Natural killer cell treated with Interleukin-12 subunit alpha and Interleukin-12 subunit beta and Interleukin-15 and Interleukin-18, amount 100 ng/mL, for 72 hours (primary cell): Measurements from ENCODE around the gene ZNF575. TPM values are rescaled to one million over a fixed set of nuclear protein-coding genes. Genes with fewer than 3 reads are reported as not detected.
"Not testable (repeated sequence)": the region's sequence is repeated elsewhere in the genome, so short reads cannot be mapped to it uniquely, and the experiment has no call there.

Experiments
- ATAC-seq, 2 donors: fragments of 150-1000 bp; cut with Tn5 transposase in 1 of 2; sonication (Bioruptor Pico), chemical (Tn5 transposase) in 1 of 2; 2 replicates each; pipeline ENCODE4 v1.10.0; 2021
- DNase-seq: peaks from one replicate; pipeline ENCODE4 v3.0.0; 2022; ENCODE audit warnings: low spot score
- H3K27ac Mint-ChIP-seq, 2 donors: 1 replicate in 1 of 2; 2 replicates in 1 of 2; pipeline ENCODE4 v1.8.0; 2022; ENCODE audit warnings: mixed read lengths in 2 of 2, mild to moderate bottlenecking in 1 of 2, moderate library complexity in 1 of 2
- H3K27me3 Mint-ChIP-seq, 2 donors: 1 replicate in 1 of 2; 2 replicates in 1 of 2; pipeline ENCODE4 v1.8.0; 2022; ENCODE audit warnings: mixed read lengths in 2 of 2
- H3K36me3 Mint-ChIP-seq: one replicate; pipeline ENCODE4 v1.8.0; 2022; ENCODE audit warnings: mixed read lengths
- H3K4me1 Mint-ChIP-seq, 2 donors: 1 replicate in 1 of 2; 2 replicates in 1 of 2; pipeline ENCODE4 v1.8.0; 2022; ENCODE audit warnings: low read depth in 2 of 2, mixed read lengths in 2 of 2, mild to moderate bottlenecking in 1 of 2
- H3K4me3 Mint-ChIP-seq: one replicate; pipeline ENCODE4 v1.8.0; 2022; ENCODE audit warnings: mixed read lengths
- H3K9me3 Mint-ChIP-seq: 2 replicates; pipeline ENCODE4 v1.8.0; 2022; ENCODE audit warnings: mixed read lengths
- total RNA-seq, 2 donors: library from RNA; stranded (reverse); gene quantifications; one replicate each; pipeline ENCODE4 v1.2.3, GENCODE V29; 2022

The ZNF575 gene
- total RNA-seq, 2 donors from 2014 or later = 1.4 to 1.9 TPM

DNA sequence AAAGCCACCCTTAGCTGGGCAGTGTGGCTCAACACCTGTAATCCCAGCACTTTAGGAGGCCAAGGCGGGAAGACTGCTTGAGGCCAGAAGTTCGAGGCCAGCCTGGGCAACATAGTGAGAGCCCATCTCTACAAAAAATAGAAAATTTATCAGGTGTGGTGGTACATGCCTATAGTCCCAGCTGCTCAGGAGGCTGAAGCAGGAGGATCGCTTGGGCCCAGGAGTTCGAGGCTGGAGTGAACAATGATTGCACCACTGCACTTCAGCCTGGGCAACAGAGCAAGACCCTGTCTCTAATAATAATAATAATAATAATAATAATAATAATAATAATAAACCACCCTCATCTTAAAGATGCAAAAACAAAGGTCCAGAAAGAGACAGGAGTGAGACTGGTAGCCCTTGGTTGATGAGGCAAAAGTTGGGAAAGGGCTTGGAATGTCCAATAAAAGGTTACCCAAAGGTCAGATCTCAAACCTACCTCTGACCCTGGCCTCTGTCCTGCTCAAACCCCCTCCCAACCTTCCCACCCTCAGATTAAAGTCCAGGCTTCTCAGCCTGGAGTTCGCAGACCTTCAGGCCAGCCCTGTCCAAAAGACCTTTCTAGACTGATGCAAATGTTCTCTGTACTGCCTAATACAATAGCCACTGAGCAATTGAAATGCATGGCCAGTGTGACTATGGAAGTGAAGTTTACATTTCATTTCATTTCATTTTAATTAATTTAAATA lies 9.1 kb downstream of the ZNF575 start:
- H3K27me3 Mint-ChIP-seq = no peaks in the 10 kb centered on the region
- H3K9me3 Mint-ChIP-seq = no peaks in the 10 kb centered on the region
- peaks cover 12% of the 10 kb centered on the region for H3K36me3 Mint-ChIP-seq
- peaks cover 0 to 6% of the 10 kb centered on the region in 2 donors for H3K4me1 Mint-ChIP-seq
- H3K4me3 Mint-ChIP-seq = no peak overlapping the region
- DNase-seq = no peak
- no peak for ATAC-seq
- H3K27ac Mint-ChIP-seq = no peak overlapping the region

DNA sequence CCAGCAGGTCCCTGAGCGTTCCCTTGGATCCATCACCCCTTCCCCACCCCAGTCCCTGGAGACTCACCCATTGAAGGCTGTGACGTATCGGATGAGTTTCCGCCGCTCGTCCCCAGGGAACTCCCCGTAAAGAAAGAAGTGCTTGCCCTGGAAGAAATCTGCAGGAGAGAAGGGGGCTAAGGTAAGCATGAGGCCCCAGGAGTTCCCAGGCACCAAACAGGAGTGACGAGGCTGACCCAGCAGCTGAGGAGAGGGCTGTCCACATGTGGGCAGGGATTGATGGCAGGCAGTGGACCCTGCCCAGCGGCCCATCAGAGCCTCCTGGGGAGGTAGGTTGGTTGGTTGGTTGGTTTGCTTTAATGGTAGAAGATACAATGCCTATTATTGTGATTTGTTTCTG lies 11.1 kb downstream of the ZNF575 start:
- no peaks in the 10 kb centered on the region for H3K9me3 Mint-ChIP-seq
- no peak overlapping the region for H3K4me3 Mint-ChIP-seq
- DNase-seq = no peak
- H3K27me3 Mint-ChIP-seq = no peaks in the 10 kb centered on the region
- H3K4me1 Mint-ChIP-seq = peaks cover 0 to 6% of the 10 kb centered on the region in 2 donors
- no peak for ATAC-seq
- peaks cover 4% of the 10 kb centered on the region for H3K36me3 Mint-ChIP-seq
- no peak overlapping the region for H3K27ac Mint-ChIP-seq

DNA sequence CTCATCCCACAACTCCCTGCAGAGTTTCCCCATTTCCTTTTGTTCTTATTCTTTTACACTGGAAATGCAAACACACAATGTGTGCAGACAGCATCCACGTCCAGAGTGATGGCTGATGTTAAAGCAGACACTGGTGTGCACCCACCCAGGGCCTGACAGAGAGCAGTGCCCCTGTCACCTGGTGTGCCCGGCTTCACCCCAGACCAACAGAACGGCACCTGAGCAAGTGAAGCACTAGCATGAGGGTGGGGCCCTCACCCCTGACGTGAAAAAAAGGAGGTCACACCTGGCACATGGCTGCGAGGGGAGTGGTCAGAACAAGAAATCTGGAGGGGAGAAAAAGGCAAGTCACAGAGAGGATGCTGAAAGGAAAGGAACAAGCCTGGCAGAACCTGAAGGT lies 12.3 kb downstream of the ZNF575 start:
- no peak overlapping the region for H3K4me3 Mint-ChIP-seq
- peak overlapping the region in 1 of 2 donors; percentile 83 for H3K27ac Mint-ChIP-seq
- no peaks in the 10 kb centered on the region for H3K36me3 Mint-ChIP-seq
- peaks cover 0 to 4% of the 10 kb centered on the region in 2 donors for H3K4me1 Mint-ChIP-seq
- H3K9me3 Mint-ChIP-seq = no peaks in the 10 kb centered on the region
- no peak for DNase-seq
- no peaks in the 10 kb centered on the region for H3K27me3 Mint-ChIP-seq
- ATAC-seq = no peak

DNA sequence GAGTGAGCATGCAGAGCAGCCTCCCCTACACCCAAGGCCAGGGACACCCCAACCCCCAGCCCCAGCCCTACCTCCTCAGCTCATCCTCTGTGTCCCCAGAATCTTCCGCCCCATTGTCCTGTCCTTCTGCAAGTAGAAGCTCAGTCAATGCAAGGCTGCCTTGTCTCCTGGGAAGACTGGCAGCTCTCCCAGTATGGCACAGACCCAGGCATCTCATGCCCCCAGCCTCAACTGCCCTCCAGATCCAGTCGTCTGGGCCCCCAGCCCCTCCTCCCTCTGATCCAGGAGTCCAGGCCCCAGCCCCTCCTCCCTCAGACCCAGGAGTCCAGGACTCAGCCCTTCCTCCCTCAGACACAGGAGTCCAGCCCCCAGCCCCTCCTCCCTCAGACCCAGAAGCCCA lies 13.0 kb downstream of the ZNF575 start:
- H3K27ac Mint-ChIP-seq = no peak overlapping the region
- no peaks in the 10 kb centered on the region for H3K27me3 Mint-ChIP-seq
- H3K4me3 Mint-ChIP-seq = no peak overlapping the region
- peak; percentile 39 for DNase-seq
- no peaks in the 10 kb centered on the region for H3K9me3 Mint-ChIP-seq
- no peaks in the 10 kb centered on the region for H3K36me3 Mint-ChIP-seq
- peaks cover 0 to 4% of the 10 kb centered on the region in 2 donors for H3K4me1 Mint-ChIP-seq
- no peak for ATAC-seq

DNA sequence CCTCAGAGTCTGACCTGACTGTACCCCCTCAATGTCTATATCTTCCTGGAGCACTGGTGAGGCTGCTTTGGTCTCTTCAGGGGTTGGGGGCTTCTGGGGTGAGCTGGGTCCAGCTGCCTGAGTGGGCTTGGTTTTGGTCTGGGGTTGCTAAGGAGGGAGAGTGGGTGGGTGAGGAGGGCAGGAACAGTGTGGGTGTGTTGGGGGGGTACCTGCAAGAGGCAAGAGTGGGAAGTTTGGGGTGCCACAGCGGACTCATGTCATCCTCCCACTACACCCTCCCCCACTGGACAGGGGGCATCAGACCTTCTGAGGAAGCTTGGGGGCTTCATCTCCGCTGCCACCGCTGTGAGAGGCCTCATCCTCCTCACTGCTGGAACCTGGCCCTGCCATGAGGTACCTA lies 13.6 kb downstream of the ZNF575 start:
- Mint-ChIP-seq H3K27me3 (no peaks in the 10 kb centered on the region), H3K4me1 (peaks cover 0 to 4% of the 10 kb centered on the region in 2 donors), H3K9me3 (no peaks in the 10 kb centered on the region), H3K4me3 (no peak overlapping the region), H3K36me3 (peaks cover 3% of the 10 kb centered on the region), H3K27ac (no peak overlapping the region)
- DNase-seq (peak; percentile 50), ATAC-seq (no peak)

DNA sequence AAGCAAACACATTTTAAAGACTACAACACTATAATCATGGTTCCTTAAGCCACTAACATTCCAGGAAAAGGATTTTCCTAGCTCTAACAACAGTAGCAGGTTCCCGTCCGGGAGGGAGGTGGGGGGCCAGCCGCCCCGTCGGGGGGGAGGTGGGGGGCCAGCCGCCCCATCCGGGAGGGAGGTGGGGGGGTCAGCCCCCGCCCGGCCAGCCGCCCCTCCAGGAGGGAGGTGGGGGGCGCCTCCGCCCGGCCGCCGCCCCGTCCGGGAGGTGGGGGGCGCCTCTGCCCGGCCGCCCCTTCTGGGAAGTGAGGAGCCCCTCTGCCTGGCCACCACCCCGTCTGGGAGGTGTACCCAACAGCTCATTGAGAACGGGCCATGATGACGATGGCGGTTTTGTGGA lies 14.9 kb downstream of the ZNF575 start:
- H3K4me3 Mint-ChIP-seq, H3K4me1 Mint-ChIP-seq, H3K27ac Mint-ChIP-seq, H3K27me3 Mint-ChIP-seq, ATAC-seq, H3K36me3 Mint-ChIP-seq, H3K9me3 Mint-ChIP-seq: not testable (repeated sequence)
- peak; percentile 12 for DNase-seq

DNA sequence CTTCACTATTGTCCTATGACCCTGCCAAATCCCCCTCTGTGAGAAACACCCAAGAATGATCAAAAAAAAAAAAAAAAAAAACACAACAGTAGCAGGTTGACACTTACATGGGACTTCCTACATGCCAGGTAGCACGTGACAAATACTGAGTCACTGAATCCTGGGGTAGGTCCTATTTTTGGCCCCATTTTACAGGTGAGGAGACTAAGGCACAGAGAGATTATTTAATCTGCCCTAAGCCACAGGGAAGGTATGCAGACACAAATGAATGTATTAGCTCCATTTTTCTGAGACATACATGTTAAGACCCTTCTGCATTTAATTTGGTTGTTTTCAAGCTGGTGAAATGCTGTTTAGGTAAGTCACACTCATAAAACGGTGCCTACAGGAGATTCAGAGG lies 15.7 kb downstream of the ZNF575 start:
- Mint-ChIP-seq H3K9me3 (no peaks in the 10 kb centered on the region), H3K27ac (no peak overlapping the region), H3K27me3 (no peaks in the 10 kb centered on the region), H3K4me3 (no peak overlapping the region), H3K4me1 (peaks cover 0 to 4% of the 10 kb centered on the region in 2 donors), H3K36me3 (peaks cover 6% of the 10 kb centered on the region)
- DNase-seq = no peak
- ATAC-seq = no peak

DNA sequence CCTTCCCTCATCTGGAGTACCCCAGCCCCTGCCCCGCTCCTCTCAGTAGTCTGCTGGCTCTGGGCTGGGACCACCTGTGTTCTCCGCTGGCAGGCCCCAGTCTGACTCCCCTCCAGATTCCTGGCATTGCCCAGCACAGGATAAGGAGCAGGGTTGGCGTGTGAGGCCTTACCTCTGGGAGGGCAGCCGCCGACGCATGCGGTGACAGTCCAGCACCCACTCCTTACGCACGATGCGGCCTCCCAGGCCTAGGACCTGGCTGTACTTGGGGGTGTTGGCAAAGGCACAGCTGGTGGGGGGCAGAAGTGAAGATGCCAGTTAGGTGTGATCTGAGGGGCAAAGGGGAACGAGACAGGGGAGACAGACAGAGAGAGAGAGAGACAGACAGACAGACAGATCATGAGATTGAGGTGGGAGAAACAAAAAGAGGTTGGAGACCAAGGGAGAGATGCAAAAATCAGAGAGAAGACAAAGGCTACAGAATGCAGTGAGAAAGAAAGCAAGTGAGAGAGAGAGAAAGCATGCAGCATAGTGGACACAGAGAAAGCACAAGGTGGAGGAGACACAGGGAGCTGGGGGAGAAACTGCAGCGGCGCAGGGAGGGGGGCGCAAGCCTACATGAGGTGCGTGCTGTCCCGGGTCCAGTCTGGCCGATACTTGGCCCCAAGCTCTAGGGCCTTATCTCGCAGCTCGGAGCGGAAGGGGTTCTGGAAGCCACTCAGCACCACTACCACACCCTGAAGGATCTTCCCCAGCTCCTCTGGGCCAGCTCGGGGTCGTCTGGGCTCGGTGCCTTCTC lies 18.6 kb downstream of the ZNF575 start:
- Mint-ChIP-seq H3K36me3 (peaks cover 6% of the 10 kb centered on the region), H3K27ac (peak overlapping the region in 1 of 2 donors; percentile 1), H3K27me3 (no peaks in the 10 kb centered on the region), H3K9me3 (no peaks in the 10 kb centered on the region), H3K4me1 (peaks cover 8 to 9% of the 10 kb centered on the region in 2 donors), H3K4me3 (no peak overlapping the region)
- DNase-seq = peak; percentile 8
- no peak for ATAC-seq

DNA sequence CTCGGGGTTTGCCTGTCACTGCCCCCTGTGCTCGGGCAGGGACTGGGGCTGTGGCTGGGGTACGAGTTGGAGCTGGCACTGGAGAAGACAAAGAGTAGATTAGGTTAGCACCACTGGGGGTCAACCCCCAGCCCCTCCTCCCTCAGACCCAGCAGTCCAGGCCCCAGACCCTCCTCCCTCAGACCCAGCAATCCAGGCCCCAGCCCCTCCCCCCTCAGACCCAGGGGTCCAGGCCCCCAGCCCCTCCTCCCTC lies 19.1 kb downstream of the ZNF575 start:
- Mint-ChIP-seq H3K27me3 (no peaks in the 10 kb centered on the region), H3K9me3 (no peaks in the 10 kb centered on the region), H3K4me3 (no peak overlapping the region), H3K27ac (peak overlapping the region in 1 of 2 donors; percentile 1), H3K36me3 (peaks cover 6% of the 10 kb centered on the region), H3K4me1 (peaks cover 8 to 9% of the 10 kb centered on the region in 2 donors)
- no peak for ATAC-seq
- DNase-seq = peak; percentile 0

DNA sequence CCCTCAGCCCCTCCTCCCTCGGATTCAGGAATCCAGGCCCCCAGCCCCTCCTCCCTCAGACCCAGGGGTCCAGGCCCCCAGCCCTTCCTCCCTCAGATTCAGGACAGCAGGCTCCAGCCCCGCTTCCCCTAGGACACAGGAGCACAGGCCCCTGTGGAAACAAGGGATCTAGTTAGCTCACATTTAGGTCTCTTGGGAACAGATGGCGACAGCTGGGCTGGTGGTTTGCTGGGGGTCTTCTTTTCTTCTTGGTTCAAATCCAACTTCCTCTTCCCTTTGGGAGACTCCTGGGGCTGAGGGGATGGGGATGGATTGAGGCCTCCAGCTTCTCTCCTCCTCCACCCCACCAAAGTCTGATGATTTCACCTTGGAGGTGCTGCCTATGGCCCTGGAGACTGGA lies 19.6 kb downstream of the ZNF575 start:
- H3K9me3 Mint-ChIP-seq = no peaks in the 10 kb centered on the region
- peaks cover 6% of the 10 kb centered on the region for H3K36me3 Mint-ChIP-seq
- no peaks in the 10 kb centered on the region for H3K27me3 Mint-ChIP-seq
- H3K4me1 Mint-ChIP-seq = peaks cover 8 to 9% of the 10 kb centered on the region in 2 donors
- H3K27ac Mint-ChIP-seq = no peak overlapping the region
- ATAC-seq (no peak), DNase-seq (peak; percentile 3)
- no peak overlapping the region for H3K4me3 Mint-ChIP-seq

DNA sequence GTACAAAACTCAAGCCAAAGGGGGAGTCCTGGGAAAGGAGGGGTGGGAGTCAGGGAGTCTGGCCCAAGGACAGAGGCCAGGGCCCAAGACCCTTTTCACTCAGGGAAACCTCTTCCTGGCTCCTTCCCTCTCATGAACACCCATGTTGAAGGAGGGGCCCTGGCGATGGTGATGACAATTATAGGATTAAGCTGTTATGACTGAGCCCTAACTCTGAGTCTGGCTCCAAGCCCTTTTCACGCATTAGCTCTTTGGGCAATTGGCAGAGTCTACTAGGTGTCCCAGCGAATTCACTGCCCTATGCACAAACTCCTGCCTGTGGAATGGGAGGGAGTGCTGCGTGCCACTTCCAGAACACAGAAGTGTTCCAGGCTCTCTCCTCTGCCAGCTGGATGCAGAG lies 20.7 kb downstream of the ZNF575 start:
- ATAC-seq (no peak), DNase-seq (no peak)
- Mint-ChIP-seq H3K4me3 (no peak overlapping the region), H3K4me1 (peaks cover 8 to 9% of the 10 kb centered on the region in 2 donors), H3K27ac (no peak overlapping the region), H3K9me3 (no peaks in the 10 kb centered on the region), H3K27me3 (no peaks in the 10 kb centered on the region), H3K36me3 (peaks cover 6% of the 10 kb centered on the region)

DNA sequence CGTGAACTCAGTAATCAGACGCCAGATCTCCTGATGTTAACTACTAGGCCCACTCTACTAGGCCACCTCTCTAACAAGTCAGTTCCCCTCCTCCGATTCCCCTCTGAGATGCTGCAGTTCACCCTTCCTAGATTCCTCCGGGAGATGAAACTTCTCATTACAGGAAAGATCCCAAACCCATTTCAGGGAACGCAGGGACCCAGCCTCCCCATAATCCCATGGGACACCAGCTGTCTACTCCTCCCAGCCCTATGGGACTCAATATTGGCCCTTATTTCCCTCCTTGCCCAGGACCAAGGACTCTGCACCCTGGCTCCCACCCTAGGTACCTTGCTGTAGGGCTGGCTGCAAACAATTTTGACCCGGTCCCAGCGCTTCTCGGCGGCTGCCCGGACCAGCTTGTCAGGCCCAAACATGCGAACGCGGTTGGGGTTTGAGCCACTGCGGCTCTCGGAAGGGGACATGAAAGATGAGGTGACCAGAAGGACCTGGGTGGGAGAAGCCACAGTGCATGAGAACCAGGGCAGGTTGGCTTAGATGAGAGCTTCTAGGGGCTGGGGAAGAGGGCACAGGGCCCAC lies 21.4 kb downstream of the ZNF575 start:
- Mint-ChIP-seq H3K27me3 (no peaks in the 10 kb centered on the region), H3K4me3 (no peak overlapping the region), H3K27ac (no peak overlapping the region), H3K4me1 (peaks cover 8 to 9% of the 10 kb centered on the region in 2 donors), H3K36me3 (peaks cover 6% of the 10 kb centered on the region), H3K9me3 (no peaks in the 10 kb centered on the region)
- DNase-seq (peak; percentile 60), ATAC-seq (no peak)

DNA sequence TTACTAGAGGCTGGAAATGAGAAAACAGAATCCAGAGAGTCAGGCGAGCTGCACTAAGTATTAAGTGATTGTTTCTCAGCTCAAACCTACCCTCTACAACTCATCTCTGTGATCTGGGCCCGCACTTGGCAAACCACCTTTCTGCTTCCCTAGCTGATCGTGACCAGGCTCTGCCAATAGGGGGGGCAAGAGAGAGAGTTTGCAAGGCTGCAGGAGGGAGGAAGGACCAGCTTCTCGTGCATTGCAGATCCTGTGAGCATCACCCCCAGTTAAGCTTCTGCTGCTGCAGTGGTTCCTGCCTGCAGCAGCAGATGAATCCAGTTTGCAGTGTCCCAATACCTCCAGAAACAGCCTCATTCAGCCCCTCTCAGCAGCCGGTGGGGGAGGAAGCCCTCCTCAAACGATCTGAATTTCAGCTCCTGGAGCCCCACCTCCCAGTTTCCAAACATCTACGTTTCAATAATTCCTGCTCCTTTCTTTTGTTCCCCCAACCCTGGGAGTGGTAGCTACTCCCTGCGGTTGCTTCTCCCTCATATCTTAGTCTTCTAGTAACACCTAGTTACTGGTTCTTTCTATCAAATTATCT lies 22.3 kb downstream of the ZNF575 start:
- peaks cover 6% of the 10 kb centered on the region for H3K36me3 Mint-ChIP-seq
- peak; percentile 86 for DNase-seq
- no peak overlapping the region for H3K4me3 Mint-ChIP-seq
- no peaks in the 10 kb centered on the region for H3K27me3 Mint-ChIP-seq
- peaks cover 8 to 9% of the 10 kb centered on the region in 2 donors for H3K4me1 Mint-ChIP-seq
- peak; percentile 86 for ATAC-seq
- no peaks in the 10 kb centered on the region for H3K9me3 Mint-ChIP-seq
- H3K27ac Mint-ChIP-seq = peak overlapping the region; percentile 14 to 73

DNA sequence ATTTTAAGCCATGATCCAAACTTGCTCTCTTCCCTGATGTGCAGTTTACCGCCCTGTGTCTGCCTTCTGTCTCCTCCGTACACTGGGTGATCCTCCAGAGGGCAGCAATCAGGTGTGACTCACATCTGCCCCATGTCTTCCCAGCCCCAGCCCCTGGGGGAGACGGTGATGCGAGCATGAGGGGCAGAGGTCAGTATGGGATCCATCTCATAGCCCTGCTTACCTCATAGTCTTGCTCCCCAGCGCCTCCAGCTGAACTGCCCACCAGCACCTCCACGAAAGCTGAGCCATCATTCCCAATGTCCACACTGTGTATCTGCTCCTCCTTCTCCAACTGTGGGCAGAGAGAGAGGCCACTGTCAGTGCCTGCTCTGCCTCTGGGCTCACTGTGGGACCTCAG lies 27.7 kb downstream of the ZNF575 start:
- peaks cover 11% of the 10 kb centered on the region for H3K36me3 Mint-ChIP-seq
- H3K9me3 Mint-ChIP-seq = no peaks in the 10 kb centered on the region
- H3K4me1 Mint-ChIP-seq = peaks cover 40 to 42% of the 10 kb centered on the region in 2 donors
- peak overlapping the region; percentile 93 to 95 for H3K27ac Mint-ChIP-seq
- H3K27me3 Mint-ChIP-seq = no peaks in the 10 kb centered on the region
- ATAC-seq (no peak), DNase-seq (peak; percentile 32)
- H3K4me3 Mint-ChIP-seq = no peak overlapping the region
